ENCODE measurements around the gene TRPM2. TPM values are rescaled to one million over a fixed set of nuclear protein-coding genes. Genes with fewer than 3 reads are reported as not detected.

The TRPM2 gene
- total and polyA plus RNA-seq, 2 of the 13 experiments (the other 11 are each of a cell fraction or from before 2014, with no cell fraction given) = 0.07 to 0.20 TPM

GRCh38 chr21:44350773-44351481, 2.5 kb upstream of the TRPM2 start:
- Histone ChIP-seq H4K20me1 (ENCODE audit: insufficient read depth, low read length) (no peaks in the 10 kb centered on the region), H3K27ac (ENCODE audit: extremely low read length, insufficient read depth, low read length) (no peak overlapping the region), H3K4me1 (ENCODE audit: insufficient read depth, low read length) (peaks cover 22% of the 10 kb centered on the region), H2AFZ (ENCODE audit: low read length) (no peak overlapping the region), H3K9ac (ENCODE audit: insufficient read depth, low read depth, low read length) (no peak overlapping the region), H3K4me3 (replicated peaks in 1 of 3; ENCODE audit: insufficient read depth in 1 of 3, low read depth in 2 of 3, low read length in 3 of 3) (no peak overlapping the region), H3K4me2 (ENCODE audit: low read depth, low read length) (no peak overlapping the region), H3K27me3 (ENCODE audit: control insufficient read depth in 1 of 2, insufficient read depth in 2 of 2, low read length in 2 of 2) (peaks cover 2 to 17% of the 10 kb centered on the region in 2 experiments; a peak in 4 of 5 replicates), H3K9me3 (ENCODE audit: low read length) (no peaks in the 10 kb centered on the region), H3K36me3 (replicated peaks in 1 of 2; ENCODE audit: control insufficient read depth in 1 of 2, insufficient read depth in 2 of 2, low read length in 2 of 2) (no peaks in the 10 kb centered on the region), H3K79me2 (ENCODE audit: insufficient read depth, low read length) (no peaks in the 10 kb centered on the region)
- intact Hi-C loops (cut with micrococcal nuclease; ENCODE audit: unreplicated experiment) (no loop called here), in situ Hi-C loops (cut with HindIII; ENCODE audit: extremely low pct_ligation_motif_present, low pct_unique_long_range_greater_than_20kb) (no loop called here)
- ChIA-PET POLR2A (no interaction called here), CTCF (ENCODE audit: low intra/inter-chr PET ratio, low total read pairs) (no interaction called here)
- WGBS (ENCODE audit: low lambda C conversion rate) = 48% methylated on average over 5 of the region's 42 CpGs
- ATAC-seq (no peak), FAIRE-seq (no peak), DNase-seq (ENCODE audit: low spot score) (no peak)
- TF ChIP-seq ATF4 (CRISPR knock-in tag; IDR thresholded peaks at IDR 0.05) (no peak), ZNF264 (CRISPR knock-in tag; IDR thresholded peaks at IDR 0.05) (no peak)
- no TSS peak for BruUV-seq (replicated peaks)

GRCh38 chr21:44351535-44352252, 1.7 kb upstream of the TRPM2 start:
- no peaks in the 10 kb centered on the region for H3K9me3 ChIP-seq (ENCODE audit: low read length)
- CTCF ChIA-PET (ENCODE audit: low intra/inter-chr PET ratio, low total read pairs) = no interaction called here
- H3K4me2 ChIP-seq (ENCODE audit: low read depth, low read length) = no peak overlapping the region
- POLR2A ChIA-PET = no interaction called here
- H2AFZ ChIP-seq (ENCODE audit: low read length) = no peak overlapping the region
- H3K4me3 ChIP-seq (replicated peaks in 1 of 3; ENCODE audit: insufficient read depth in 1 of 3, low read depth in 2 of 3, low read length in 3 of 3) = no peak overlapping the region
- H3K79me2 ChIP-seq (ENCODE audit: insufficient read depth, low read length) = no peaks in the 10 kb centered on the region
- H3K27ac ChIP-seq (ENCODE audit: extremely low read length, insufficient read depth, low read length) = no peak overlapping the region
- no peaks in the 10 kb centered on the region for H4K20me1 ChIP-seq (ENCODE audit: insufficient read depth, low read length)
- no peaks in the 10 kb centered on the region for H3K36me3 ChIP-seq (replicated peaks in 1 of 2; ENCODE audit: control insufficient read depth in 1 of 2, insufficient read depth in 2 of 2, low read length in 2 of 2)
- in situ Hi-C loops (cut with HindIII; ENCODE audit: extremely low pct_ligation_motif_present, low pct_unique_long_range_greater_than_20kb) (no loop called here), intact Hi-C loops (cut with micrococcal nuclease; ENCODE audit: unreplicated experiment) (no loop called here)
- no TSS peak for BruUV-seq (replicated peaks)
- ATAC-seq (no peak), FAIRE-seq (no peak), DNase-seq (ENCODE audit: low spot score) (no peak)
- peaks cover 2 to 17% of the 10 kb centered on the region in 2 experiments; a peak in 4 of 5 replicates for H3K27me3 ChIP-seq (ENCODE audit: control insufficient read depth in 1 of 2, insufficient read depth in 2 of 2, low read length in 2 of 2)
- H3K9ac ChIP-seq (ENCODE audit: insufficient read depth, low read depth, low read length) = no peak overlapping the region
- H3K4me1 ChIP-seq (ENCODE audit: insufficient read depth, low read length) = peaks cover 22% of the 10 kb centered on the region
- WGBS (ENCODE audit: low lambda C conversion rate) = 55% methylated on average over 7 of the region's 18 CpGs
- TF ChIP-seq SETDB1 (CRISPR knock-in tag; IDR thresholded peaks at IDR 0.05; ENCODE audit: borderline replicate concordance) = no peak
- TF ChIP-seq RFXAP (CRISPR knock-in tag; IDR thresholded peaks at IDR 0.05; ENCODE audit: borderline replicate concordance) = no peak
- TF ChIP-seq CTCF (CRISPR knock-in tag; IDR thresholded peaks at IDR 0.05) = no peak
- TF ChIP-seq ZNF225 (CRISPR knock-in tag; IDR thresholded peaks at IDR 0.05) = no peak
- TF ChIP-seq ZSCAN9 (CRISPR knock-in tag; IDR thresholded peaks at IDR 0.05; ENCODE audit: borderline replicate concordance) = no peak
- no peak for TF ChIP-seq ARID2 (CRISPR knock-in tag; IDR thresholded peaks at IDR 0.05; ENCODE audit: borderline replicate concordance)
- no peak for TF ChIP-seq PCBP2 (optimal IDR thresholded peaks at IDR 0.05; ENCODE audit: low read depth, low read length, poor library complexity, severe bottlenecking)
- TF ChIP-seq ZNF678 (CRISPR knock-in tag; IDR thresholded peaks at IDR 0.05) = no peak
- no peak for TF ChIP-seq HNRNPL (IDR thresholded peaks at IDR 0.05; ENCODE audit: low read depth, low read length)
- TF ChIP-seq RELA (CRISPR knock-in tag; IDR thresholded peaks at IDR 0.05) = no peak
- TF ChIP-seq RFX5 (IDR thresholded peaks at IDR 0.05; ENCODE audit: low read depth, low read length) = no peak
- TF ChIP-seq YEATS4 (CRISPR knock-in tag; IDR thresholded peaks at IDR 0.05; ENCODE audit: borderline replicate concordance) = no peak
- TF ChIP-seq ZNF841 (CRISPR knock-in tag; IDR thresholded peaks at IDR 0.05; ENCODE audit: borderline replicate concordance) = no peak

Data from HepG2 (cell line).